Hypothalamus (tissue), 51 donors: ENCODE data around the gene FCER2.
"Not testable (repeated sequence)": the region's sequence is repeated elsewhere in the genome, so short reads cannot be mapped to it uniquely, and the experiment has no call there.

Source experiments
- DNase-seq, 51 donors: peaks; one replicate each; lab custom pipeline; 2025; lab: John Stamatoyannopoulos, UW

FCER2 gene

DNA sequence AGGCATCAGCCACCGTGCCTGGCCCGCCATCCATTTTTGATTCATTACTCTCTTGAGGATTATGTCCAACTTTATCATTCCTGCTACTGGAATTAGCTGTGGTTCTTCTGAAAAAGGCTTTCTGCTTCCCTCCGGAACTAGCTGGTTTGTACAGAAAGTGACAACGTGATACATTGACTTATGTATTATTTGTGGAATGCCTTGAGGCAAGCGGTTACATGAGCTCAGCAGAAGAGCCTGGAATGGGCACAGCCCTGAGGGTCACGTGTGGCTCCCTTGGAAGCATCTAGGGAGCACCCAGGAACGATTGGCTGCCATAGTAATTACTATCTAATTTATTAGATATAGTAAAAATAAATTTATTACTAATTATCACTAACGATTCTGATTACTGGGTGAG, 47.5 kb downstream of the FCER2 start:
- DNase-seq, result no peak

DNA sequence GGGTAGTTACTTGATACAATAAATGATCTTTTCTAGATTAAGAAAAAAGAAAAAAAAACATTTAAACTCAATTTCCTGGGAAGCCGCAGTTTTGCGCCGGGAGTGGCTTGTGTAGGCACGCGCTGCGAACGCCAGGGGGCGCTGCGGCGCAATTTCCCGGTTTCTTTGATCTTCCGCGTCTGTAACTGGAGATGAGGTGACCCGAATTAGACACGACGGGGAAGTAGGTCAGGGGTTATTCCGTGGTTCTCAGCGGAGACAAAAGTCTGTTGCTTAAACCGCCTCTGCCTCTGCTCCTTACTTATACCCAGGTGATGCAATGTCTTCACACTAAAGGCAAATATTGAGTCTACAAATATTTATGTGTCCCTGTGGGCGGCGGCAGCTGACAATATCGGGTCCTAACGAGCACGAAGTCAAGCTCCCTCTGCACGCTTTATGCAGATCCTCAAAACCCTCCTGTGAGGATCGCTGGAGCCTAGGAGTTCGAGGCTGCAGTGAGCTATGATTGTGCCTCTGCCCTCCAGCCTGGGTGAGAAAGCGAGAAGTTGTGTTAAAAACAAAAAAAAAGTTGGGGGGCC, 49.8 kb downstream of the FCER2 start:
- peak in 47 of 51 donors; percentile 18 to 82 (median 53) for DNase-seq

DNA sequence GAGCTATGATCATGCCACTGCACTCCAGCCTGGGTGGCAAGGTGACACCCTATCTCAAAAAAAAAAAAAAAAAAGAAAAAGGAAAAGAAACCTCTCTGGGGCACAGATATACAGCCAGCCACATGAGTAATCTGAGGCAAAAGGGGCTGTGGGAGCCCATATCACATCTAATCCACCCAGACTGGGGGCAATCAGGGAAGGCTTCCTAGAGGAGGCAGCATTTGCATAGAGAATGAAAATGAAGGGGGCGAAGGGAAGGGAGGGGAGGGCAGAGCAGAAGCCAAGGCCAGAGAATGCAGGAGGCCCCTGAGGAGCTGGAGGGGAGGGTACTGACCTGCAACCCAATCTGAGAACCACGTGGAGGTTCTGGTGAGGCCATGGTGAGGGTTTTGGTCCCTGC, 51.8 kb downstream of the FCER2 start:
- DNase-seq, result no peak

DNA sequence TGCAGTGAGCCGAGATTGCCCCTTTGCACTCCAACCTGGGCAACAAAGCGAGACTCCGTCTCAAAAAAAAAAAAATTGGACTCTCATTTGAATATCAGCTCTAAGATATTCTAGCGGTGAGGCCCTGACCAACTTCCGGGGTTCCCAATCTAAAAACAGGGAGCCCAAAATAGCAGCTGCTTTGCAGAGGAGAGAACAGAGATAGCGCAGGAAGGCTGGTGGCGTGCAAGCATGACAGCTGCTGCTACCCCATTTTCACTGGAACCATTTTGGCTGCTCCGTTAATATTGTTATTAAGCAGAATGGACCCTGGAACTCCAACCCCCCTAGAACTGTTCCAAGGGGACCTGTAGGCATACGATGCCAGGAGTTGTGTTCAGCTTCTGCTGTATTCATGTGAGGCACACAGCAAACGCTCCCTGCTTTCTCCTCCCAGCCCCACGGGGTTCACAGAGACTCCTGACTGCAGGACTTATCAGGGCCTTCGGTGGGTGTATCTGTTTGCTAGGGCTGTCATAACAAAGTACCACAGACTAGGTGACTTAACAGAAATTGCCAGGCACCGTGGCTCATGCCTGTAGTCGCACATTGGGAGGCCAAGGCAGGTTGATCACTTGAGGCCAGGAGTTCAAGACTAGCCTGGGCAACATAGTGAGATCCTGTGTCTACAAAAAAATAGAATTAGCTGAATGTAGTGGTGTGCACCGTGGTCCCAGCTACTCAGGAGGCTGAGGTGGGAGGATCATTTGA, 53.5 kb downstream of the FCER2 start:
- DNase-seq, result no peak

DNA sequence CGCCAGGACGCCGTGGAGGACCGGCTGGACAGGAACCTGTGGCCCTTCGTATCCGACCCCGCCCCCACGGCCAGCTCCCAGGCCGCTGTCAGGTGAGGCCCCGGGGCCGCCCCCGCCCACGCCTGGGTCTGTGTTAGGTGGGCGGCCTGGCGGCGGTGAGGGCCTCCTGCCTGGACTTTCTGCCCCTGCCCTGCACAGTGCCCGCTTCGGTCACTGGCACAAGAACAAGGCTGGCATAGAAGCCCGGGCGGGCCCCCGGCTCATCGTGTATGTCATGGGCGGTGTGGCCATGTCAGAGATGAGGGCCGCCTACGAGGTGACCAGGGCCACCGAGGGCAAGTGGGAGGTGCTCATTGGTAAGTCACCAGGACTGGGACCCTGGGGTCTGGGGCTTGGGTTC, 54.8 kb downstream of the FCER2 start:
- DNase-seq, result no peak

DNA sequence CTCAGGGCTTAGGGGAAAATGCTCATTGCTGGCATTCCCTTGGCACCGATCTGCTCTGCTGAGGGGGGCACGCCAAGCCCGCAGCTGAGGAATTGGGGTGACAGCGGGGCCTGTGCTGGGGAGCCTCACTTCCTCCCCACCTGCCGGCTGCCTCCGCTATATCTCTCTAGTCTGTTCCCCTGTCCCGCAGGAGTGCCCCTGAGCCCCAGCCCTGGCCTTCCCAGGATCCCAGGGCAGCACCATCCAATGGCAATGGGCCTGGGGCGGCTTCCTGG, 55.6 kb downstream of the FCER2 start:
- DNase-seq, result no peak

DNA sequence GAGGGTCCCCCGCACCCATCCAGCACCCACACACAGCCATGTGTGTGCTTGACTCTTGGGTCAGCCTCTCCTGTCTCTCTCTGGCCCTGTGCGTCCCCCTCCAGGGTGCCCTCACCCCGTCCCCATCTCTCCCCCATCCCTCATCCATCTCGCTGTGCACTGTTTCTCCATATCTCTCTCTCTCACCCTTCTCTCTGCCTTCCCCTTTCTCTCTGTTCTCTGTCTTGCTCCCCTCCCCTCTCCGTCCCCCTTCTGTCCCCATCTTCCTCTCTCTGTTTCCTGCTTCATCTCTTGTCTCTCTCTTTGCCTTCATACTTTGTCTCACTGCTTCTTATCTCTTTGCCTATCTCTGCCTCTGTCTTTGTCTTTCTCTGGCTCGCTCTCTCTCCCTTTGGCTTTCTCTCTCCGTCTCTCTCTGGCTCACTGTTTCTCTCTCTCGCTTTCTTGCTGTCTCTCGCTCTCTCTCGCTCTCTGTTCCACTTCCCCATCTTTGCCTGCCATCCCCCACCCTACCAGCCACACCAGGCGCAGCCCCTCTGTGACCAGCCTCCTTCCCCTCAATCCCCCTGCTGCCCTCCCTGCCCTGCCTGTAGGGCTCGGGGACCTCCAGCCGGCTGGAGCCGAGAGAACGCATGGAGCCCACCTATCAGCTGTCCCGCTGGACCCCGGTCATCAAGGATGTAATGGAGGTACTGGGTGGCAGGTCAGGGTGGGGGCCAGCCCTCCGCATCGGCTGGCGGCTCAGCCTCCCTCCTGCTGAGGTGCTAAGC, 56.1 kb downstream of the FCER2 start:
- DNase-seq, result no peak

DNA sequence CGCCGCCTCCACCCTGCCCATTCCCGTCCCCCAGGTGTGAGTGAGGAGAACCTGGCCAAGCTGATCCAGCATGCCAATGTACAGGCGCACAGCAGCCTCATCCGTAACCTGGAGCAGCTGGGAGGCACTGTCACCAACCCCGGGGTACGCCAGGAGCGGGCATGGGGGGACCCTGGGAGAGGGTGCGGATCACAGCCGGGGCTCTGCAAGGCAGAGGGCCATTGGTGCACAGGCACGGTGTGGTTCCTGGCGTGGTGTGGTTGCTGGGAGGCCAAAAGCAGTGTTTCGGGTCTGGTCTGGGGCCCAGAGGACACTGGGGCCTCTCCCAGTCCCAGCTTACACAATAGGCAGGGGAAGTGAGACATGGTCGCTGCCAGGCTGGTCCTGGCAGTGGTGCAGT, 56.8 kb downstream of the FCER2 start:
- no peak for DNase-seq

DNA sequence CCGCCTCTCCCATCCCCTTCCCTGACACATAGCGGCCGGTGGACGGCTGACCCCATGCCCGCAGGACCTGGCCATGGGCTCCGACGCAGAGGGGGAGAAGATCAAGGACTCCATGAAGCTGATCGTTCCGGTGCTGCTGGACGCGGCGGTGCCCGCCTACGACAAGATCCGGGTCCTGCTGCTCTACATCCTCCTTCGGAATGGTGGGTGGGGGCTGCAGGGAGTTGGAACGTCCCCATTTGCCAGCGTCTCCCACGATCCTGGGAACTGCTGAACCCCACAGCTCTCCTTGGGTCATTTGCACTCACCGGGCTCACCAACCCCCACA, 57.4 kb downstream of the FCER2 start:
- no peak for DNase-seq

DNA sequence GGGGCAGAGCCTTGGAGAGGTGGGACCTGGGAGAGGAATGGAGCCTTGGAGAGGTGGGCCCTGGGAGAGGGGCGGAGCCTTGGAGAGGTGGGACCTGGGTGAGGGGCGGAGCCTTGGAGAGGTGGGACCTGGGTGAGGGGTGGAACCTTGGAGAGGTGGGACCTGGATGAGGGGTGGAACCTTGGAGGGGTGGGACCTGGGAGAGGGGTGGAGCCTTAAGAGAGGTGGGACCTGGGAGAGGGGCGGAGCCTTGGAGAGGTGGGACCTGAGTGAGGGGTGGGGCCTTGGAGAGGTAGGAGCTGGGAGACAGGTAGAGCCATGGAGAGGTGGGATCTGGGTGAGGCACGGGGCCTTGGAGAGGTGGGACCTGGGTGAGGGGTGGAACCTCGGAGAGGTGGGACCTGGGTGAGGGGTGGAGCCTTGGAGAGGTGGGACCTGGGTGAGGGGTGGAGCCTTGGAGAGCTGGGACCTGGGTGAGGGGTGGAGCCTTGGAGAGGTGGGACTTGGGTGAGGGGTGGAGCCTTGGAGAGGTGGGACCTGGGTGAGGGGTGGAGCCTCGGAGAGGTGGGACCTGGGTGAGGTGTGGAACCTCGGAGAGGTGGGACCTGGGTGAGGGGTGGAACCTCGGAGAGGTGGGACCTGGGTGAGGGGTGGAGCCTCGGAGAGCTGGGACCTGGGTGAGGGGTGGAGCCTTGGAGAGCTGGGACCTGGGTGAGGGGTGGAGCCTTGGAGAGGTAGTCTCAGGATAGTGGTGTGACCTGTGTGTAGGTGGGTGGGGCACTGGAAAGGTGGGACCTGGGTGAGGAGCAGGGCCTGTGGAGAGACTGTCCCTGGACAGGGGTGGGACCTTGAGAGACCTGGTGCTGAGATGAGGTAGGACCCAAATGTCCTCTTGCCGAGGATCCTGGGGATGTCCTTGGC, 58.0 kb downstream of the FCER2 start:
- not testable (repeated sequence) for DNase-seq

DNA sequence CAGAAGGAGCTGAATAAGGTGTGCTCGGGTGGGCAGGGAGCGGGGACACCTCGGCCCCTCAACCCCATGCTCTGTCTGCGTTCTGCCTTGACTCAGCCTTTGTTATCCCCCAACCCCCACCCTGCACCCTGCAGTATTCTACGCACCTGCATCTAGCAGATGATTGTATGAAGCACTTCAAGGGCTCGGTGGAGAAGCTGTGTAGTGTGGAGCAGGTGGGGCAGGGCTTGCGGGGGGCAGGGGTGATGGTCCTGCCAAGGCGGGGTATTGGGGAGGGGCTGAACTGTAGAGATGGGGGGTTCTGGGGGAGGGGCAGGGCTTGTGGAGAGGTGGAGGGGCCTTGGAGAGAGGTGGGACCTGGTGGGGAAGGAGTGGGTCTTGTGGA, 58.9 kb downstream of the FCER2 start:
- DNase-seq, result no peak

DNA sequence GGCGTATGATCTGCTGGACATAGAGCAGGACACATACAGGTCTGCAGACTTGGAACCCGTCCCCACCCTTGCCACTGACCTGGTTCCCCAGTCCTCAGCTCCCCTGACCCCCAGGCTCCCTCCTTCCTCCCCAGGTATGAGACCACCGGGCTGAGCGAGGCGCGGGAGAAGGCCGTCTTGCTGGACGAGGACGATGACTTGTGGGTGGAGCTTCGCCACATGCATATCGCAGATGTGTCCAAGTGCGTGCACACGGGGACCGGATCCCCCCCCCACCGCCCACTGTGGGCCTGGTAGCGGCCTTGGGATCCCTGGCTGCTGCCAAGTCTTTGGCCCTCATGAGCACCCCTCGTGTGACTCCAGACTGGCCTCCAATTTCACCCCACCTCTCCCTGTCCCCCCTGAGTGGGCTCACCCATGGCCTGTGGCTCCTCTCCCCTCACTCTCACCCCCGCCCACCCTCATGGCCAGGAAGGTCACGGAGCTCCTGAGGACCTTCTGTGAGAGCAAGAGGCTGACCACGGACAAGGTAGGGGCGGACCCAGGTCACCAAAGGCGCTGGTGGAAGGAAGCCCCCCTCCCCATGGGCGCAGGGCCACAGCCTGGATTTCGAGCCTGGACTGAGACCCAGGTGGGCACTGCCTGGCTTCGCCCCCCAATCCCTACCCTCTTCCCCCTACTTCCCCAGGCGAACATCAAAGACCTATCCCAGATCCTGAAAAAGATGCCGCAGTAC, 59.5 kb downstream of the FCER2 start:
- DNase-seq, result no peak

DNA sequence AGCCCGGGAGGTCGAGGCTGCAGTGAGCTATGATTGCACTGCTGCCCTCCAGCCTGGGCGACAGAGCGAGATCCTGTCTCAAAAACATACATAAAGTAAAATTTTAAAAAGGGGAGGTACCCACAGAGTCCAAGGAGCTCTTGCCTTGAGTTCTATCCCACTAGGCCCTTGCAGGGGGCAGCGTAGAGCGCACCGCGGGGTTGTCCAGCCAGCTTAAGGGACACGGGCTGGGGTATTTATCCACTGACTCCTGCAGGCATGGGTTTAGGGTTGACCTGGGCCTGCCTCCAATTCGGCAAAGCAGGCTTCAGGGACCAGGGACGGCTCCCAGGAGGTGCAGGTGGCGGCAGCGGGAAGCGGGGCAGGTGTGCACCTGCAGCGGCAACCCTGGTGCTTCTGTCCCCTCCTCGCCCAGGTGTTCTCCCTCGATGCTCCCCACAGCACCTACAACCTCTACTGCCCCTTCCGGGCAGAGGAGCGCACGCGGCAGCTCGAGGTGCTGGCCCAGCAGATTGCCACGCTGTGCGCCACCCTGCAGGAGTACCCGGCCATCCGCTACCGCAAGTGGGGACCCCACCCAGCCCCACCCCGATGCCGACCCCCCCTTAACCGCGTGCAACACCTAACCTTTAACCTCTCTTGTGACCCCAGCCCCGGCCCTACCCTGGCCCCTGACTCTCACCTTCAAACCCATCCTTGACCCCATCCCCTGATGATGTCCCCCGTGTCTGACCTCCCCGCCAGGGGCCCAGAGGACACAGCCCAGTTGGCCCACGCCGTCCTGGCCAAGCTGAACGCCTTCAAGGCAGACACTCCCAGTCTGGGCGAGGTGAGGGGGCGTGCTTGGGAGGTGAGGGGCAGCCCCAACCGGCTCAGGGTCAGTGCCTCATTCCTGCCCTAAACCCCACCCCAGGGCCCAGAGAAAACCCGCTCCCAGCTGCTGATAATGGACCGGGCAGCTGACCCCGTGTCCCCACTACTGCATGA, 60.3 kb downstream of the FCER2 start:
- no peak for DNase-seq

DNA sequence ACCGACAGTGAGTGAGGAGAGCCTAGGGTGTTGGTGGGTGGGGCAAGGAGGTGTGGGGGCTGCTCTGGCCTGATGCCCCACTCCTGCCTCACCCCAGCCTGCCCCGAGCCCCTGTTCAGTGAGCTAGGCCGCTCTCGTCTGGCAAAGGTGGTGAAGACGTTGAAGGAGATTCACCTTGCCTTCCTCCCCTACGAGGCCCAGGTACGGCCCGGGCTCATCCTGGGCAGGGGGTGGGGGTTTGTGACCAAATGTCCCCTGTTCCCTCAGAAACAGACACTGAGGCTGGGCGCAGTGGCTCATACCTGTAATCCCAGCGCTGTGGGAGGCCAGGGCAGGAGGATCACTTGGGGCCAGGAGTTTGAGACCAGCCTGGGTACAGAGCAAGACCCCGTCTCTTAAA, 61.1 kb downstream of the FCER2 start:
- DNase-seq, result no peak

DNA sequence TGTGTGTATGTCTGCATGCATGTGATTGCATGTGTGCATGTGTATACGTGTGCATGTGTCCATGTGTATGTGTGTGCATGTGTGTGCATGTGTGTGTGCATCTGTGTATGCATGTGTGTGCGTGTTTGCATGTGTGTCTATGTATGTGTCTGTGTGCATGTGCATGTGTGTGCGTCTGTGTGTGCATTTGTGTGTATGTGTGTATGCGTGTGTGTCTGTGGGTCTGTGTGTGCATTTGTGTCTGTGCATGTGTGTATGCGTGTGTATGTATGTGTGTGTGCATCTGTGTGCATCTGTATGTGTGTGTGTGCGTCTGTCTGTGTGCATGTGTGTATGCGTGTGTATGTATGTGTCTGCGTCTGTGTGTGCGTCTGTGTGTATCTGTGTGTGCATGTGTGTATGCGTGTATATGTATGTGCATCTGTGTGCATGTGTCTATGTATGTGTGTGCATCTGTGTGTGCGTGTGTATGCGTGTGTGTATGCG, 62.0 kb downstream of the FCER2 start:
- DNase-seq, result no peak

DNA sequence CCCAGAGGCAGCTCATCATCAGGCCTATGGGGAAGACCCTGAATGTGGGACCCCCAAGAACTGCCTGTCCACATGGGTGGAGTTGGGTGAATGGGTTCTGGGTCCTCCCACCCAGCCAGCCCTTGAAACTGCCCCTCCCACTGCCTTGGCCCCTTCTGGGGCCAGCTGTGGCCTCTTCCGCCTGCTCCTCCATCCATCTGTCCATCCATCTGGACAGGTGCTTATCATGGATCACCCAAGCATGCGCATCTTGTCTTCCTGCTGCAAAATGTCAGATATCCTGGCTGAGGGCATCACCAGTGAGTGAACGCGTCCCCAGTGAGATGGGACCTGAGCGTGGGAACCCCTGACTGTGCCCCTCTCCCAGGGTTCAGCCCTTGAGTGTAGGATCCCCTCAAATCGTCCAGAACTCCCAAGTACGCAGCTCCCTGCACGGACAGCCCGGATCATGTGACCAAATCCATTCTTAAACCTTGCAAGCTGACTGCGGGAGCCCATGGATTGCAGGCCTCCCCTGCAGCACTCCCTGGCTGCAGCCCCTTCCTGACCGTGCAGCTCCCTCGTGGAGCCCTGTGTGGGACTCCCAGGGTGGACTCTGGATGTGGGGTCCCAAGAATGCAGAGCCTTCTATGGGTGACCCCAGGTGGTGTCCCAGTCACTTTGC, 63.0 kb downstream of the FCER2 start:
- DNase-seq, result no peak
